ENCODE results near the gene NCOA1.

NCOA1 gene

DNA sequence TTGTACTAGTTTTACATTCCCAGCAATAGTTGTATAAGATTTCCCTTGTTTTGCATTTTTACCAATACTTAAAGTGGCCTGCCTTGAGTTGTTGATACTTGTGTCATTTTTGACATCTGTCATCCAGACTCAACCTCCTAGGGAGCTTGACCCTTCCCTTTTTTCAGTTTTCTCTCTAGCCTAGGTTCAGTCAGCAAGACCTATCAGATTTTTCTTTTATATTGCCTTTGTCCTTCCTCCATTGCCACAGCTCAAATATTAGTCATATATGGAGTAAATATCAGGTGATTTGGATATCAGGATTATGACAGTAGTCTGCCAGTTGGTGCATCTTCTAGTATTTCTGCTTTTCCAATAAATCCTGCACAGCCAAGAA lies 315.6 kb downstream of the NCOA1 start:
- no peak for DNase-seq

DNA sequence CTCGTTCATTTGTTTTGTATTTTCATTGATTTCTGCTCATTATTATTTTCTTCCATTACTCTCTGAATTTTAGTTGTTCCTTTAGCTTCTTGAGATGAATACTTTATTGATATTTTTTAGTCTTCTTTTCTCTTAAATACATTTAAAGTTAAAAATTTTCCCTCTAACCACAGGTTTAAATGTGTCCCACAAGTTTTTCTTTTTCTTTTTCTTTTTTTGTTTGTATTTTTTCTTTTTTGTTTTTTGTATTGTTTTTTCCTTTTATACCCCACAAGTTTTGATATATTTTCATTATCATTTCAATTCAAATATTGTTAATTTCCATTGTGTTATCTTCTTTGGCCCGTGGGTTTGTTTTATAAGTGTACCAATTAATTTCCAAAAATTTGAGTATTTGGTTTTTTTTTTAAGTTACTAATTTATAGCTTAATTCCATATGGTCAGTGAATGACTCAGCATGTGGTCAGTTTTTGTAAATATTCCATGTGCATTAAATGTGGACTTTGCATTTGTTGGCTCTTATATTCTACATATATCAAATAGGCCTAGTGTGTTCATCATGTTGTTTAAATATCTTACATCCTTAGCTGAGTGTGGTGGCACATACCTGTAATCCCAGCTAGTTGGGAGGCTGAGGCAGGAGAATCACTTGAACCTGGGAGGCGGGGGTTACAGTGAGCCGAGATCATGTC lies 318.4 kb downstream of the NCOA1 start:
- DNase-seq = no peak

DNA sequence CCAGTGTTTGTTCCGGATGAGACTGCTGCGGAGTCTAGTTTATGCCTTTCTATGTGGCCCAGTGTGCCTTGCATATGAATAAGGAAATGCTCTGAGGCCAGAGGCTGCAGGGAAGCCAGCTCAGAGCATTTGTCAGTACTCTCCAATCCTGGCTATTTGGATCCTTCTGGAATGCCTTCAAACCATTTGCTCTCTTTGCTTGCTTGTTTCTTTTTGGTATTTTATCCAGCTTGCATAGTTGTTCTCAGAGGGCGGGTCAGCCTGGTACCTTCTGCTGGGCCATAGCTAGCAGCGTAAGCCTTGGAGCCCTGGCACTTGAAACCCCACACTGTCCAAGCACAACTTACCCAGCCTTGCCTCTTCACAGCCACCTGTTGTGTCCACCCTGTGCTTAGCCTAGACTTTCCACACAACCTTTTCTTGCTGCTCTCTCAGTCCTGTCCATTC lies 322.7 kb downstream of the NCOA1 start:
- no peak for DNase-seq

DNA sequence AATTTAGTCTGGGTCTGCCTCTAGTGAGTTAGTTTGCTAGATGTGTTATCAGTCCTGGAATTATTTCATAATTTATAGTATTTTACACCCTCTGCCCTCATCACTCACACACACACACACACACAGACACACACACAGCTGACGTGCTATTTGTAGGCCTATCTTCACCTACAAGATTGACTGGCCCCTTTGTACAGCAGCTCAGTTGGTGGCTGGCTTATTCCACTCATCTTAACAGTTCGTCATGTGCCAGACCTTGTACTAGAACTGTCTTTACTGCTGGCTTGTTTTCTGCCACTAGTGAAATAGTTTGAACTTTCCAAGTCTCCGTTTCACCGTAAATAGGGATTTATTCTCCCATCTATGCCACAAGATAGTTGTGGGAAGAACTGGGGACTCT lies 323.5 kb downstream of the NCOA1 start:
- DNase-seq = no peak

DNA sequence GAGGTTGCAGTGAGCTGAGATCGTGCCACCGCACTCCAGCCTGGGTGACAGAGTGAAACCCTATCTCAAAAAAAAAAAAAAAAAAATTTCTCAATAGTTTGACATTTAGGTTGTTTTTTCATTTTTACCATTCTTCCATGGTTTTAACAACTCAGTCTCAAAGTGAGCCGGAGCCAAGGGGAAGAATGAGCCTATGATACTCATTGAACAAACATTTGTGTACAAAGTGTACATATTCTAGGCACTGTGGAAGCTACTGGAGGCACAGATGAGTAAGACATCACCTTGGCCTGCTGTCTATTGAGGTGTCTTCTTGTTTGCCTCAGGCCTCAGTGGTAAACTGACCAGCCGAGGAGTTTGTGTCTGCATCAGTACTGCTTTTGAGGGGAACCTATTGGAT lies 324.1 kb downstream of the NCOA1 start:
- no peak for DNase-seq

DNA sequence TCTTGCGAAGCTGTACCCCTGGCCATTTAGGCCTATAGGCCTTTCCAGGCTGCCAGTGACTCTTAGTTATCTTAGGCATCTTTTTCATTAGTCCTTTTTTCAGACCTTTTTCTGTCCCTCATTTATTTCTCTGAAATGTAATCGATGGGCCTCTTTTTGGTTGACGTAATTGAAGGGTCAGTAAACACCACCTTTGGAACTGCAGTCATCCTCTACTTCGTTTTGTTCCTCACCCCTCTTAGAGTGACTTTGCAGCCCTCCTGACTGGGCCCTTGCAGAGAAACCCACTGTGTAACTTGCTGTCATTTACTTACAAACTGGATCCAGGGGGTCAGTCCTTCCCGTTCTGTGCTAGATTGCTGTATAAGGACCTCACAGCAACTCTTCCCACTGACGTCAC lies 325.4 kb downstream of the NCOA1 start:
- DNase-seq = no peak

DNA sequence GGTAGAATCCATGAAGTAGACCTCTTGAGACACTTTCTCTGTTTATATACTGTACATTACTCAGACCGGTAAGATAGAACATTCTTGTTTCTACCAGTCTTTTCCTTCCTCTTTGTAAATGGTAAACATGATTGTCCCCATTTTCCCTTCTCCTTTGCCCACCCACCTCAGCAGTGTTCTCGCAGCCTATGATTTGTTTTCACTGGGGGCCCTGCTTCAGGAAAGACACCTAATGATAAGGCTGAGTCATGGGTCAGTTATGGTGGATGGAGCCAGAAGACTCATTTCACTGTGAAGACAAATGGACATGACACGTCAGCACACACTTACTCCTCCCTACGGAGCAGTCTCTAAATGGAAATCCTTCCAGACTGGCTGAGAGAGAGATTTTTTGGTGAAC lies 325.8 kb downstream of the NCOA1 start:
- no peak for DNase-seq

DNA sequence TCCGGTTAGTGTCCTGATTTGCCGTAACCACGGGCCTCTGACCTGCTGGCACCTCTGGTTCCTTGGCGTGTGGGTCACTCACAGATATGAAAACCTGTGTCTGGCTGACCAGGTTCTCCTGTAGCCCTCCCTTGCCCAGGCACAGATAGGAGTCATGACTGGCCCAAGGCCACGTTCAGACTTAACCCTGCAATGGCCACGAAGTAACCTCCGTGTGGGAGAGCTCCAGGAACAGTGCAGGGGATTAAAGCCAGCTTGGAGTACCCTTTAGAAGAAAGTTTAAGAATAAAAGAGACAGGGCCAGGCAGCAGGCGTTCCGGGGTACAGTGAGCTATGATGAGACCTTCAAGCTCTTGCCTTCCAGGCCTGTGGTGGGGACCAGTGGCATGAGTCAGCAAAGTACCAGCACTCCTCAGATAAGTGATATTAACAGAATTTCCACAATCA lies 327.7 kb downstream of the NCOA1 start:
- DNase-seq = no peak

DNA sequence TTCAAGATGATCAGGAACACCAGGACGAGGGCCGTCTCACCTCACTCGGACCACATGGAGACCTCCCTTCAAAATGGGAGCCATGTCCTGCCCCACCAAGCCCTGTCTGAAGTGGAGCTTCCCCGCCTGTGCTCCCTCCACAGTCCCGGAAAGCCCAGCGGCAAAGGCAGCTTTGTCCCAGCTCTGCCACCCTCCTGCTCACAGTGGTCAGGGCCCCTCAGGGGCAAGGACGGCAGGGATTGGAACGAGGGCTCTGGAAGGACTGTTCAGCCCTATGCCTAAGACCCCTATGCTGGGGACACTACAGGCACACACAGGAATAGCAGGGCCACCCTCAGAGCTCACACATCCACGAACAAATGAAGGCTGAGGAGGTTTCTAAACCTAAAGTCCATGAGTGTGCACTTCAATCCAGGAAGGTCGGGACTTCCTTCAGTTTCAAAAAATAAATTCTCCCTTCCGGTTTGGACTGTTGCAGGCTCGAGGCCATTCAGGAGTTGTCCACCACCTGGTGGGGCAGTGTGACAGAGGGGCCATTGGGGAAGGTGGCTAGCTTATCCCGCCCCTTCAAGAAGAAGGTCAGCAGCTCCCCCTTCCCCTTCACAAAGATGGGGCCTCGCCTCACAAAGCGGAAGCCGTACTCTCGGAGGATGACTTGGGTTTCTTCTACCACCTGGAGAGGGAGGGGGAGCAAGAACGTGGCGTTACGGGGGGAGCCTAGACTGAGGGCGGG lies 328.6 kb downstream of the NCOA1 start:
- DNase-seq = no peak

DNA sequence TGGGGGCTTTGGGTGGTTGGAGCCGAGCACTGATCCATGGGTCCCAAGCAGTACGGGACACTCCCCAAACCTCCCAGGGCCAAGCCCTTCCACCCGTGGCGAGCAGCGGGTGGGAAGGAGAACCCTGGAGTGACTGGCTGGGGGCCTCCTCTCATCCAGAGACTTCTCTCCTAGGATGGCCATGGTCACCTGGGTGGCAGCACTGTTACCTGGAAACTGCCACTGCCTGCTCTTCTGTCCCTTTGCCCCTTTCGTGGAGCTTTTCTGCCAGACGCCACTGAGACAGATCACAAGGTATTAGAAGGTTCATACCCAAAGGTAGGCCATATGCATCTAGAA lies 329.1 kb downstream of the NCOA1 start:
- no peak for DNase-seq
